Measurements from ENCODE around the gene SYT12. TPM values are rescaled to one million over a fixed set of nuclear protein-coding genes. Genes with fewer than 3 reads are reported as not detected.

SYT12 gene
- total and polyA plus RNA-seq, 4 donors = 0.47 to 12.1 (median 1.4) TPM

DNA sequence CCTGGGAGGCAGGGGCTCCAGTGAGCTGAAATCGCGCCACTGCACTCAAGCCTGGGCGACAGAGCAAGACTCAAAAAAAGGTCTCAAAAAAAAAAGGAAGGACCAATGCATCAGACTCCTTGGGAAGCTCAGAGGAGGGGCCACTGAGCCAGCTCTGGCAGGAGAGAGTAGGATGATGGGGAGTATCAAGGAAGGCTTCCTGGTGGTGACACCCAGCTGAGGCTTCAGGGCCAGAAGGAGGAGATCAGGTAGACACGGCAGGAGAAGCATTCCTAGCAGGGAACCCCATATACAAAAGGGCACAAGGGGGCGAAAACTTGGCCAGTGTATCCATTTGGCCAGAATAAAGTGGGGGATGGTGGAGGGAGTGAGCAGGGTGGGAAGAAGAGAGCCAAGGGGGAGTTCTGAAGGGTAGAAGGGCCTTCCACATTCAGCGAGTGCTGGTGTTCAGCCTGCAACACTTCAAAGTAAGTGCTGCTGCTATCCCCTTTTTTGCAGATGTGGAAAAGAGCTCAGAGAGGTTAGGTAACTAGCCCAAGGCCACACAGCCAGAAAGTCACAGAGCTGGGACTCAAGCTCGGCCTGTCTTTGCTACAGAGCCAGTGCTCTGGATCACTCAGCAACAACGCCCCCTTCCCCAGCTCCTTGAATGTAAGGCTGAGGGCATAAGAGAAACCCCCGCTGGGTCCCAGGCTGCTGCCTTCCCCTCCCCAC lies 28.4 kb downstream of the SYT12 start:
- peaks cover 13 to 44% (median 36%) of the 10 kb centered on the region in 4 donors for H3K4me1 ChIP-seq (ENCODE audit: control insufficient read depth in 4 of 4, insufficient read depth in 4 of 4, low read length in 3 of 4)
- no peaks in the 10 kb centered on the region for H3K27me3 ChIP-seq (ENCODE audit: control insufficient read depth in 4 of 4, insufficient read depth in 4 of 4, low read length in 3 of 4)
- WGBS = 94% methylated on average over 9 of the region's 9 CpGs
- no peaks in the 10 kb centered on the region for H3K9me3 ChIP-seq (ENCODE audit: control insufficient read depth in 4 of 4, low read length in 3 of 4)
- DNase-seq (ENCODE audit: low spot score) = no peak
- TF ChIP-seq RXRA (IDR thresholded peaks at IDR 0.05) (no peak), FOXA2 (IDR thresholded peaks at IDR 0.05) (no peak), HNF4G (IDR thresholded peaks at IDR 0.05) (no peak), GABPA (IDR thresholded peaks at IDR 0.05 in 1 of 2, conservative IDR thresholded peaks at IDR 0.05 in 1 of 2) (no peak), HNF4A (conservative IDR thresholded peaks at IDR 0.05) (no peak), EGR1 (IDR thresholded peaks at IDR 0.05; ENCODE audit: low read depth in 2 of 2) (no peak), SP1 (IDR thresholded peaks at IDR 0.05) (no peak)
- TF ChIP-seq, protein P1, sequence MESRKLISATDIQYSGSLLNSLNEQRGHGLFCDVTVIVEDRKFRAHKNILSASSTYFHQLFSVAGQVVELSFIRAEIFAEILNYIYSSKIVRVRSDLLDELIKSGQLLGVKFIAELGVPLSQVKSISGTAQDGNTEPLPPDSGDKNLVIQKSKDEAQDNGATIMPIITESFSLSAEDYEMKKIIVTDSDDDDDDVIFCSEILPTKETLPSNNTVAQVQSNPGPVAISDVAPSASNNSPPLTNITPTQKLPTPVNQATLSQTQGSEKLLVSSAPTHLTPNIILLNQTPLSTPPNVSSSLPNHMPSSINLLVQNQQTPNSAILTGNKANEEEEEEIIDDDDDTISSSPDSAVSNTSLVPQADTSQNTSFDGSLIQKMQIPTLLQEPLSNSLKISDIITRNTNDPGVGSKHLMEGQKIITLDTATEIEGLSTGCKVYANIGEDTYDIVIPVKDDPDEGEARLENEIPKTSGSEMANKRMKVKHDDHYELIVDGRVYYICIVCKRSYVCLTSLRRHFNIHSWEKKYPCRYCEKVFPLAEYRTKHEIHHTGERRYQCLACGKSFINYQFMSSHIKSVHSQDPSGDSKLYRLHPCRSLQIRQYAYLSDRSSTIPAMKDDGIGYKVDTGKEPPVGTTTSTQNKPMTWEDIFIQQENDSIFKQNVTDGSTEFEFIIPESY (IDR thresholded peaks at IDR 0.05) = no peak
- TF ChIP-seq, protein P2, sequence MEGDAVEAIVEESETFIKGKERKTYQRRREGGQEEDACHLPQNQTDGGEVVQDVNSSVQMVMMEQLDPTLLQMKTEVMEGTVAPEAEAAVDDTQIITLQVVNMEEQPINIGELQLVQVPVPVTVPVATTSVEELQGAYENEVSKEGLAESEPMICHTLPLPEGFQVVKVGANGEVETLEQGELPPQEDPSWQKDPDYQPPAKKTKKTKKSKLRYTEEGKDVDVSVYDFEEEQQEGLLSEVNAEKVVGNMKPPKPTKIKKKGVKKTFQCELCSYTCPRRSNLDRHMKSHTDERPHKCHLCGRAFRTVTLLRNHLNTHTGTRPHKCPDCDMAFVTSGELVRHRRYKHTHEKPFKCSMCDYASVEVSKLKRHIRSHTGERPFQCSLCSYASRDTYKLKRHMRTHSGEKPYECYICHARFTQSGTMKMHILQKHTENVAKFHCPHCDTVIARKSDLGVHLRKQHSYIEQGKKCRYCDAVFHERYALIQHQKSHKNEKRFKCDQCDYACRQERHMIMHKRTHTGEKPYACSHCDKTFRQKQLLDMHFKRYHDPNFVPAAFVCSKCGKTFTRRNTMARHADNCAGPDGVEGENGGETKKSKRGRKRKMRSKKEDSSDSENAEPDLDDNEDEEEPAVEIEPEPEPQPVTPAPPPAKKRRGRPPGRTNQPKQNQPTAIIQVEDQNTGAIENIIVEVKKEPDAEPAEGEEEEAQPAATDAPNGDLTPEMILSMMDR (IDR thresholded peaks at IDR 0.05; ENCODE audit: low read depth, low read length, missing input control) = no peak
- TF ChIP-seq, protein P3, sequence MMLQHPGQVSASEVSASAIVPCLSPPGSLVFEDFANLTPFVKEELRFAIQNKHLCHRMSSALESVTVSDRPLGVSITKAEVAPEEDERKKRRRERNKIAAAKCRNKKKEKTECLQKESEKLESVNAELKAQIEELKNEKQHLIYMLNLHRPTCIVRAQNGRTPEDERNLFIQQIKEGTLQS (IDR thresholded peaks at IDR 0.05) = no peak
- TF ChIP-seq, protein P4, sequence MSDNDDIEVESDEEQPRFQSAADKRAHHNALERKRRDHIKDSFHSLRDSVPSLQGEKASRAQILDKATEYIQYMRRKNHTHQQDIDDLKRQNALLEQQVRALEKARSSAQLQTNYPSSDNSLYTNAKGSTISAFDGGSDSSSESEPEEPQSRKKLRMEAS (IDR thresholded peaks at IDR 0.05) = no peak
- H3K36me3 ChIP-seq (ENCODE audit: control insufficient read depth in 4 of 4, insufficient read depth in 3 of 4, low read depth in 1 of 4, low read length in 3 of 4) = peaks cover 0 to 2% (median 0%) of the 10 kb centered on the region in 4 donors
- no peak overlapping the region for H3K4me3 ChIP-seq (ENCODE audit: low read depth in 1 of 3, low read length in 3 of 3)
- H3K27ac ChIP-seq (ENCODE audit: low read depth in 1 of 2, low read length in 2 of 2) = no peak overlapping the region
- H3K9ac ChIP-seq (ENCODE audit: low read depth in 1 of 2, low read length in 2 of 2) = no peak overlapping the region

DNA sequence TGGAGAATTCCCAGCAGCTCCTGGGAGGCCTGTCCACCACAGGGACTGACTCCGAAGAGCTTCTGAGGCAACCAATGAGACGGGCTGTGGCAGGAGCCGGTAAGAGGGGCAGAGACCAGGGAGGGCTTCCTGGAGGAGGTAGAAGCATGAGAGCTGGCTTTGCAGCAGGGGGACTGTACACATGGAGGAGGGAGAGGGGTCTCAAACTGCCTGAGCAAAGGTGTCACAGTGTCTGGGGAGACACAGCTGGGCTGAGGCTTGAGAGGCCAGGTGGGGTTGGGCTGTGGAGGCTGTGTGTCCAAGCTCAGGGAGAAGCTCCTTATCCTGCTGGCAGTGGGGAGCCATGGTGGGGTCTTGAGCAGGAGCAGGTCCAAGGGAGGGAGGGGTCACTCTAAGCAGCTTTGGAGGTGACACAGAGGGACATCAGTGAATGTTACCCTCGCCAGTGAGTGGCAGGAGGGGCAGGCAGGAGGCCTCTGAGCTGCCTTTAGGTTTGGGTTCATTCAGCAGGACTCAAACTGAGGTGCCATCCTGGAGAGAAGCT lies 29.1 kb downstream of the SYT12 start:
- 92% methylated on average over 4 of the region's 4 CpGs for WGBS
- no peak for DNase-seq (ENCODE audit: low spot score)
- Histone ChIP-seq H3K4me3 (ENCODE audit: low read depth in 1 of 3, low read length in 3 of 3) (no peak overlapping the region), H3K9me3 (ENCODE audit: control insufficient read depth in 4 of 4, low read length in 3 of 4) (no peaks in the 10 kb centered on the region), H3K9ac (ENCODE audit: low read depth in 1 of 2, low read length in 2 of 2) (no peak overlapping the region), H3K27me3 (ENCODE audit: control insufficient read depth in 4 of 4, insufficient read depth in 4 of 4, low read length in 3 of 4) (no peaks in the 10 kb centered on the region), H3K27ac (ENCODE audit: low read depth in 1 of 2, low read length in 2 of 2) (peak overlapping the region; percentile 90 to 93), H3K4me1 (ENCODE audit: control insufficient read depth in 4 of 4, insufficient read depth in 4 of 4, low read length in 3 of 4) (peaks cover 13 to 46% (median 37%) of the 10 kb centered on the region in 4 donors), H3K36me3 (ENCODE audit: control insufficient read depth in 4 of 4, insufficient read depth in 3 of 4, low read depth in 1 of 4, low read length in 3 of 4) (peaks cover 0 to 2% (median 0%) of the 10 kb centered on the region in 4 donors)
- TF ChIP-seq, protein P2 (IDR thresholded peaks at IDR 0.05; ENCODE audit: low read depth, low read length, missing input control) = no peak
- TF ChIP-seq FOXA1 (IDR thresholded peaks at IDR 0.05) (no peak), NR2F2 (IDR thresholded peaks at IDR 0.05) (no peak), GABPA (IDR thresholded peaks at IDR 0.05 in 1 of 2, conservative IDR thresholded peaks at IDR 0.05 in 1 of 2) (no peak), FOXA2 (IDR thresholded peaks at IDR 0.05) (no peak), YY1 (IDR thresholded peaks at IDR 0.05) (no peak), HNF4G (IDR thresholded peaks at IDR 0.05) (no peak), SP1 (IDR thresholded peaks at IDR 0.05) (no peak), JUND (IDR thresholded peaks at IDR 0.05) (no peak)
- TF ChIP-seq, protein P5, sequence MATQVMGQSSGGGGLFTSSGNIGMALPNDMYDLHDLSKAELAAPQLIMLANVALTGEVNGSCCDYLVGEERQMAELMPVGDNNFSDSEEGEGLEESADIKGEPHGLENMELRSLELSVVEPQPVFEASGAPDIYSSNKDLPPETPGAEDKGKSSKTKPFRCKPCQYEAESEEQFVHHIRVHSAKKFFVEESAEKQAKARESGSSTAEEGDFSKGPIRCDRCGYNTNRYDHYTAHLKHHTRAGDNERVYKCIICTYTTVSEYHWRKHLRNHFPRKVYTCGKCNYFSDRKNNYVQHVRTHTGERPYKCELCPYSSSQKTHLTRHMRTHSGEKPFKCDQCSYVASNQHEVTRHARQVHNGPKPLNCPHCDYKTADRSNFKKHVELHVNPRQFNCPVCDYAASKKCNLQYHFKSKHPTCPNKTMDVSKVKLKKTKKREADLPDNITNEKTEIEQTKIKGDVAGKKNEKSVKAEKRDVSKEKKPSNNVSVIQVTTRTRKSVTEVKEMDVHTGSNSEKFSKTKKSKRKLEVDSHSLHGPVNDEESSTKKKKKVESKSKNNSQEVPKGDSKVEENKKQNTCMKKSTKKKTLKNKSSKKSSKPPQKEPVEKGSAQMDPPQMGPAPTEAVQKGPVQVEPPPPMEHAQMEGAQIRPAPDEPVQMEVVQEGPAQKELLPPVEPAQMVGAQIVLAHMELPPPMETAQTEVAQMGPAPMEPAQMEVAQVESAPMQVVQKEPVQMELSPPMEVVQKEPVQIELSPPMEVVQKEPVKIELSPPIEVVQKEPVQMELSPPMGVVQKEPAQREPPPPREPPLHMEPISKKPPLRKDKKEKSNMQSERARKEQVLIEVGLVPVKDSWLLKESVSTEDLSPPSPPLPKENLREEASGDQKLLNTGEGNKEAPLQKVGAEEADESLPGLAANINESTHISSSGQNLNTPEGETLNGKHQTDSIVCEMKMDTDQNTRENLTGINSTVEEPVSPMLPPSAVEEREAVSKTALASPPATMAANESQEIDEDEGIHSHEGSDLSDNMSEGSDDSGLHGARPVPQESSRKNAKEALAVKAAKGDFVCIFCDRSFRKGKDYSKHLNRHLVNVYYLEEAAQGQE (IDR thresholded peaks at IDR 0.05) = no peak
- TF ChIP-seq, protein P1 (IDR thresholded peaks at IDR 0.05) = no peak
- TF ChIP-seq, protein P4 (IDR thresholded peaks at IDR 0.05) = no peak
- TF ChIP-seq, protein P3 (IDR thresholded peaks at IDR 0.05) = no peak
